ENCODE results near the gene MAD1L1.

The MAD1L1 gene

GRCh38 chr7:1950066-1950451, 282.7 kb downstream of the MAD1L1 start:
- no peaks in the 10 kb centered on the region for H3K9me3 ChIP-seq (ENCODE audit: control insufficient read depth in 2 of 2, low read length in 2 of 2)
- no peaks in the 10 kb centered on the region for H3K27me3 ChIP-seq (ENCODE audit: control insufficient read depth in 2 of 2, insufficient read depth in 2 of 2, low read length in 2 of 2)
- no peak overlapping the region for H3K27ac ChIP-seq (ENCODE audit: low read depth in 2 of 2, low read length in 2 of 2)
- peaks cover 3 to 11% of the 10 kb centered on the region in 2 donors for H3K4me1 ChIP-seq (ENCODE audit: control insufficient read depth in 2 of 2, insufficient read depth in 2 of 2, low read length in 2 of 2)
- no peak overlapping the region for H3K4me3 ChIP-seq (ENCODE audit: low read length in 2 of 2)
- H3K36me3 ChIP-seq (ENCODE audit: control insufficient read depth in 2 of 2, insufficient read depth in 2 of 2, low read length in 2 of 2), result no peaks in the 10 kb centered on the region
- no peak overlapping the region for H3K9ac ChIP-seq (ENCODE audit: low read depth in 1 of 2, low read length in 2 of 2)

- H3K9ac ChIP-seq (ENCODE audit: low read depth in 1 of 2, low read length in 2 of 2), result no peak overlapping the region
- no peaks in the 10 kb centered on the region for H3K36me3 ChIP-seq (ENCODE audit: control insufficient read depth in 2 of 2, insufficient read depth in 2 of 2, low read length in 2 of 2)
- H3K27me3 ChIP-seq (ENCODE audit: control insufficient read depth in 2 of 2, insufficient read depth in 2 of 2, low read length in 2 of 2), result no peaks in the 10 kb centered on the region
- no peak overlapping the region for H3K27ac ChIP-seq (ENCODE audit: low read depth in 2 of 2, low read length in 2 of 2)
- no peaks in the 10 kb centered on the region for H3K9me3 ChIP-seq (ENCODE audit: control insufficient read depth in 2 of 2, low read length in 2 of 2)
- peaks cover 3 to 11% of the 10 kb centered on the region in 2 donors for H3K4me1 ChIP-seq (ENCODE audit: control insufficient read depth in 2 of 2, insufficient read depth in 2 of 2, low read length in 2 of 2)
- H3K4me3 ChIP-seq (ENCODE audit: low read length in 2 of 2), result no peak overlapping the region
Measured at GRCh38 chr7:1949681-1950055, 283.1 kb downstream of the MAD1L1 start.

DNA sequence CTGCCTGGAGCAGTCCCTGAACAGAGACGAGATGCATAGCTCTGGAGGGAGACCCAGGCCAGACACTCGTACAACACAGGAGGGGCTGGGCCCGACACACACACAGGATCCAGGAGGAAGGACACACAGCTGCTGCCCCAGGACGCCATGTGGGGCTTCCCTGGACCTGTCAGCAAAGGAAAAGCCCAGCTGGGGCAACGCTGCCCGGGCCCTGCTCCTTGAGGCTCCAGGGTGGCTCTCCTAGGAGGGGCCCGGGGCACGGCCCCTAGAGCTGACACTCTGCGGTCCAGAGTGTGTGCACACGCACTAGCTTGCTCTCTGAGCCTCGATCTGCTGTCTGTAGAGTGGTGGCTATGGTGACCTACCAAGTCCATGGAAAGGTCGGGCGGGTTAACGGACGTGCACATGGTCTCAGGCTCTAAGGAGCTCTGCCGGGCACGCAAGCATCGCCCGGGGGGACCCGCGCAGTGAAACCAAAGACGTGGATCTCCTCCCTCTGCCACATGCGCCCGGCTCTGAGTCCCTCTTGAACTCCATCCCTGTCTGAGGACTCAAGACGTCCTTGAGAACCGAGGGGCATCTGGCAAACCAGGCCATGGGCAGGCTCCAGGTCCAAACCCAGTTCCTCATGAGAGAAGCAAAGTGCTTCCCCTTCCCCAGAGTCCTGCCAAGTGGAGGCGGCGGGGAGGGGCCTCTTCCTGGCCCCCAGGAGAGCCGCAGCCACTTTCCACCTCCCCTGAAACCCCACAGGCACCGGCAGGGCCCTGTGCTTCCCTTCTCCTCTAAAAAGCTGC, 283.7 kb downstream of the MAD1L1 start:
- H3K27me3 ChIP-seq (ENCODE audit: control insufficient read depth in 2 of 2, insufficient read depth in 2 of 2, low read length in 2 of 2), result no peaks in the 10 kb centered on the region
- no peak overlapping the region for H3K9ac ChIP-seq (ENCODE audit: low read depth in 1 of 2, low read length in 2 of 2)
- no peak overlapping the region for H3K4me3 ChIP-seq (ENCODE audit: low read length in 2 of 2)
- H3K27ac ChIP-seq (ENCODE audit: low read depth in 2 of 2, low read length in 2 of 2), result no peak overlapping the region
- H3K9me3 ChIP-seq (ENCODE audit: control insufficient read depth in 2 of 2, low read length in 2 of 2), result no peaks in the 10 kb centered on the region
- no peaks in the 10 kb centered on the region for H3K36me3 ChIP-seq (ENCODE audit: control insufficient read depth in 2 of 2, insufficient read depth in 2 of 2, low read length in 2 of 2)
- H3K4me1 ChIP-seq (ENCODE audit: control insufficient read depth in 2 of 2, insufficient read depth in 2 of 2, low read length in 2 of 2), result peaks cover 3 to 11% of the 10 kb centered on the region in 2 donors

- Histone ChIP-seq H3K9ac (ENCODE audit: low read depth in 1 of 2, low read length in 2 of 2) (no peak overlapping the region), H3K27ac (ENCODE audit: low read depth in 2 of 2, low read length in 2 of 2) (no peak overlapping the region), H3K4me1 (ENCODE audit: control insufficient read depth in 2 of 2, insufficient read depth in 2 of 2, low read length in 2 of 2) (peaks cover 3 to 11% of the 10 kb centered on the region in 2 donors), H3K9me3 (ENCODE audit: control insufficient read depth in 2 of 2, low read length in 2 of 2) (no peaks in the 10 kb centered on the region), H3K36me3 (ENCODE audit: control insufficient read depth in 2 of 2, insufficient read depth in 2 of 2, low read length in 2 of 2) (no peaks in the 10 kb centered on the region), H3K4me3 (ENCODE audit: low read length in 2 of 2) (no peak overlapping the region), H3K27me3 (ENCODE audit: control insufficient read depth in 2 of 2, insufficient read depth in 2 of 2, low read length in 2 of 2) (no peaks in the 10 kb centered on the region)
Measured at GRCh38 chr7:1948301-1948796, 284.4 kb downstream of the MAD1L1 start.

- Histone ChIP-seq H3K27ac (ENCODE audit: low read depth in 2 of 2, low read length in 2 of 2) (no peak overlapping the region), H3K9ac (ENCODE audit: low read depth in 1 of 2, low read length in 2 of 2) (no peak overlapping the region), H3K36me3 (ENCODE audit: control insufficient read depth in 2 of 2, insufficient read depth in 2 of 2, low read length in 2 of 2) (no peaks in the 10 kb centered on the region), H3K4me3 (ENCODE audit: low read length in 2 of 2) (no peak overlapping the region), H3K27me3 (ENCODE audit: control insufficient read depth in 2 of 2, insufficient read depth in 2 of 2, low read length in 2 of 2) (no peaks in the 10 kb centered on the region), H3K9me3 (ENCODE audit: control insufficient read depth in 2 of 2, low read length in 2 of 2) (no peaks in the 10 kb centered on the region), H3K4me1 (ENCODE audit: control insufficient read depth in 2 of 2, insufficient read depth in 2 of 2, low read length in 2 of 2) (peaks cover 3 to 11% of the 10 kb centered on the region in 2 donors)
Measured at GRCh38 chr7:1947586-1948217, 285.0 kb downstream of the MAD1L1 start.

- Histone ChIP-seq H3K4me1 (ENCODE audit: control insufficient read depth in 2 of 2, insufficient read depth in 2 of 2, low read length in 2 of 2) (peaks cover 3 to 11% of the 10 kb centered on the region in 2 donors), H3K27me3 (ENCODE audit: control insufficient read depth in 2 of 2, insufficient read depth in 2 of 2, low read length in 2 of 2) (no peaks in the 10 kb centered on the region), H3K9me3 (ENCODE audit: control insufficient read depth in 2 of 2, low read length in 2 of 2) (no peaks in the 10 kb centered on the region), H3K36me3 (ENCODE audit: control insufficient read depth in 2 of 2, insufficient read depth in 2 of 2, low read length in 2 of 2) (no peaks in the 10 kb centered on the region), H3K9ac (ENCODE audit: low read depth in 1 of 2, low read length in 2 of 2) (no peak overlapping the region), H3K4me3 (ENCODE audit: low read length in 2 of 2) (no peak overlapping the region), H3K27ac (ENCODE audit: low read depth in 2 of 2, low read length in 2 of 2) (no peak overlapping the region)
Measured at GRCh38 chr7:1946773-1947450, 285.8 kb downstream of the MAD1L1 start.

GRCh38 chr7:1946025-1946772, 286.5 kb downstream of the MAD1L1 start:
- Histone ChIP-seq H3K36me3 (ENCODE audit: control insufficient read depth in 2 of 2, insufficient read depth in 2 of 2, low read length in 2 of 2) (no peaks in the 10 kb centered on the region), H3K4me3 (ENCODE audit: low read length in 2 of 2) (no peak overlapping the region), H3K4me1 (ENCODE audit: control insufficient read depth in 2 of 2, insufficient read depth in 2 of 2, low read length in 2 of 2) (peaks cover 3 to 6% of the 10 kb centered on the region in 2 donors), H3K27me3 (ENCODE audit: control insufficient read depth in 2 of 2, insufficient read depth in 2 of 2, low read length in 2 of 2) (no peaks in the 10 kb centered on the region), H3K9me3 (ENCODE audit: control insufficient read depth in 2 of 2, low read length in 2 of 2) (no peaks in the 10 kb centered on the region), H3K9ac (ENCODE audit: low read depth in 1 of 2, low read length in 2 of 2) (no peak overlapping the region), H3K27ac (ENCODE audit: low read depth in 2 of 2, low read length in 2 of 2) (no peak overlapping the region)

- Histone ChIP-seq H3K36me3 (ENCODE audit: control insufficient read depth in 2 of 2, insufficient read depth in 2 of 2, low read length in 2 of 2) (no peaks in the 10 kb centered on the region), H3K9ac (ENCODE audit: low read depth in 1 of 2, low read length in 2 of 2) (no peak overlapping the region), H3K4me3 (ENCODE audit: low read length in 2 of 2) (no peak overlapping the region), H3K9me3 (ENCODE audit: control insufficient read depth in 2 of 2, low read length in 2 of 2) (no peaks in the 10 kb centered on the region), H3K4me1 (ENCODE audit: control insufficient read depth in 2 of 2, insufficient read depth in 2 of 2, low read length in 2 of 2) (peaks cover 0 to 5% of the 10 kb centered on the region in 2 donors), H3K27ac (ENCODE audit: low read depth in 2 of 2, low read length in 2 of 2) (no peak overlapping the region), H3K27me3 (ENCODE audit: control insufficient read depth in 2 of 2, insufficient read depth in 2 of 2, low read length in 2 of 2) (no peaks in the 10 kb centered on the region)
Measured at GRCh38 chr7:1945558-1945957, 287.2 kb downstream of the MAD1L1 start.

- Histone ChIP-seq H3K27me3 (ENCODE audit: control insufficient read depth in 2 of 2, insufficient read depth in 2 of 2, low read length in 2 of 2) (no peaks in the 10 kb centered on the region), H3K4me1 (ENCODE audit: control insufficient read depth in 2 of 2, insufficient read depth in 2 of 2, low read length in 2 of 2) (peaks cover 2 to 5% of the 10 kb centered on the region in 2 donors), H3K27ac (ENCODE audit: low read depth in 2 of 2, low read length in 2 of 2) (no peak overlapping the region), H3K9me3 (ENCODE audit: control insufficient read depth in 2 of 2, low read length in 2 of 2) (no peaks in the 10 kb centered on the region), H3K9ac (ENCODE audit: low read depth in 1 of 2, low read length in 2 of 2) (no peak overlapping the region), H3K4me3 (ENCODE audit: low read length in 2 of 2) (no peak overlapping the region), H3K36me3 (ENCODE audit: control insufficient read depth in 2 of 2, insufficient read depth in 2 of 2, low read length in 2 of 2) (no peaks in the 10 kb centered on the region)
Measured at GRCh38 chr7:1944619-1945210, 288.0 kb downstream of the MAD1L1 start.

All from mucosa of rectum (tissue), 2 donors.